ENCODE data around the gene SVBP.
"Not testable (repeated sequence)": the region's sequence is repeated elsewhere in the genome, so short reads cannot be mapped to it uniquely, and the experiment has no call there.

SVBP gene, protein sequence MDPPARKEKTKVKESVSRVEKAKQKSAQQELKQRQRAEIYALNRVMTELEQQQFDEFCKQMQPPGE
- total RNA-seq: 8.8 to 11.8 (median 11.1) reads per million in 3 donors

DNA sequence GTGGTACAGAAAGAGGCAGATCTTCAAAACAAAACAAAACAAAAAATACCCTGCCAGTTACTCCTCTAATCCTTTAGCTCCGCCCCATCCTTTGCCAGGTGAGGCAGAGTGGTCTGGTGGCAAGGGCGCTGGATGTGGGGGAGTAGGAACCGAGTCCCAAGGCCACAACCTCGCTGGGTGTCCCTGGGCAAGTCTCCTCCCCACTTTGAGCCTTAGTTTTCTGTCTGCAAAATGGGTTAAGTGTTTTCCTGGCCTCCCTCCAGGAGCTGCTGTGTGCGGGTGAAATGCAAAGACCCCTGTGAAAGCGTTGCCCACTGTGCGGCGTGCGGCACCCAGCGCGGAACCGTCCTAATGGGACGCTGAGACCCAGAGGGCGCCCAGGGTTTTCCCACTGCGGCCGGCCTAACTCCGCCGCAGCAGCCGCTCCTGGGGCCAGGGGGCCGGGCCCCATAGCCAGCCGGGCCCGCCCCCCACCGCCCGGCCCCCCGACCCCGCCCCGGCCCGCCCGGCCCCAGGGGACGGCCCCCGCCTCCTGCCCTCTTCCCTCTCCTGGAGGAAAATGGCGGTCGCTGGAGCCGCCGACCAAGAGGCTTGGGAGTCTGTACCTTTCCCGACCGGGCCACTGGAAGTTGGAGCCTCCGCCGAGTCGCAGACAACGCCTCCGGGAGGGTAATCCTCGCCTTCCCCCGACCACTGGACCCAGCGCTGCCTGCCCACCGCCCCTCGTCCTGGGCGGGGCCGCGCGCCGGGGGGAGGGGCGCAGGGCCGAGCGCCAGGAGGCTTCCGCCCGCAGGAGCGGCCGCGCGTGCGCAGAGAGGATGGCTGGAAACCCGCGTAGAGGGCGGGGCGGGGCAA is at the start of gene SVBP, which contains the start of gene ERMAP:
Gene SVBP, minus strand, starts transcription at position 813 of the 855 bp plus-strand sequence. CDS start 853 bp downstream, outside the sequence.
Gene ERMAP, plus strand, starts transcription at position 538 of the 855 bp plus-strand sequence. CDS start 13,327 bp downstream, outside the sequence.
- Histone ChIP-seq H3K9me3 (ENCODE audit: control insufficient read depth, low read length) (no peaks in the 10 kb centered on the region), H3K4me1 (ENCODE audit: control insufficient read depth, insufficient read depth, low read length, poor library complexity, severe bottlenecking) (peaks cover 16% of the 10 kb centered on the region), H3K27ac (ENCODE audit: insufficient read depth, low read length, poor library complexity, severe bottlenecking) (peak within 1 kb of the TSS; percentile 92), H3K36me3 (ENCODE audit: control insufficient read depth, insufficient read depth, low read length) (no peaks in the 10 kb centered on the region), H3K27me3 (replicated peaks; ENCODE audit: control insufficient read depth, insufficient read depth, low read length, poor library complexity, severe bottlenecking) (no peaks in the 10 kb centered on the region), H3K4me3 (ENCODE audit: insufficient read depth, low read depth, low read length, poor library complexity, severe bottlenecking) (peak within 1 kb of the TSS; percentile 94)
- DNase-seq: peak; percentile 90 to 92 (median 92)

DNA sequence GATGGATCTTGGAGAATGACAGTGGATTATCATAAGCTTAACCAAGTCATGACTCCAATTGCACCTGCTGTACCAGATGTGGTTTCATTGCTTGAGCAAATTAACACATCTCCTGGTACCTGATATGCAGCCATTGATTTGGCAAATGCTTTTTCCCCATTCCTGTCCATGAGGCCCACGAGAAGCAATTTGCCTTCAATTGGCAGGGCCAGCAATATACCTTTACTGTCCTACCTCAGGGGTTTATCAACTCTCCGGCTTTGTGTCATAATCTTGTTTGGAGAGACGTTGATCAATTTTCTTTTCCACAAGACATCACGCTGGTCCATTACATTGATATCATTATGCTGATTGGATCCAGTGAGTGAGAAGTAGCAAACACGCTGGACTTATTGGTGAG is 49.4 kb upstream of the SVBP start:
- H3K27ac ChIP-seq (ENCODE audit: insufficient read depth, low read length, poor library complexity, severe bottlenecking): no peak overlapping the region
- no peak for DNase-seq
- H3K4me3 ChIP-seq (ENCODE audit: insufficient read depth, low read depth, low read length, poor library complexity, severe bottlenecking): no peak overlapping the region
- H3K4me1 ChIP-seq (ENCODE audit: control insufficient read depth, insufficient read depth, low read length, poor library complexity, severe bottlenecking): no peaks in the 10 kb centered on the region
- H3K36me3 ChIP-seq (ENCODE audit: control insufficient read depth, insufficient read depth, low read length): no peaks in the 10 kb centered on the region
- no peaks in the 10 kb centered on the region for H3K27me3 ChIP-seq (replicated peaks; ENCODE audit: control insufficient read depth, insufficient read depth, low read length, poor library complexity, severe bottlenecking)
- no peaks in the 10 kb centered on the region for H3K9me3 ChIP-seq (ENCODE audit: control insufficient read depth, low read length)

DNA sequence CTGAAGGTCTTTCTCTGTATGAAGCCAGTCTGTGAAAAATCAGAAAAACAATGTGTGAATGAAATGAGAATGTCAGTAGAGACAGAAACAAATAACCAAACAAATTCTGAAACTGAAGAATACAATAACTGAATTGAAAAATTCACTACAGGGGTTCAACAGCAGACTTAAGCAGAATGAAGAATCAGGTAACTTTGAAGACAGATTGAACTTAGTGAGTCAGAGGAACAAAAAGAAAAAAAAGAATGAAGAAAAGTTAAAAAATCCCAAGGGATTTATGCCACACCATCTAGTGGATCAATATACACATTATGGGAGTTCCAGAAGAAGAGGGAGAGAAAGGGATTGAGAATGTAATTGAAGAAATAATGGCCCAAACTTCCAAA is 43.8 kb upstream of the SVBP start:
- Histone ChIP-seq H3K27ac (ENCODE audit: insufficient read depth, low read length, poor library complexity, severe bottlenecking) (no peak overlapping the region), H3K4me1 (ENCODE audit: control insufficient read depth, insufficient read depth, low read length, poor library complexity, severe bottlenecking) (no peaks in the 10 kb centered on the region), H3K9me3 (ENCODE audit: control insufficient read depth, low read length) (peaks cover 3% of the 10 kb centered on the region), H3K4me3 (ENCODE audit: insufficient read depth, low read depth, low read length, poor library complexity, severe bottlenecking) (no peak overlapping the region), H3K36me3 (ENCODE audit: control insufficient read depth, insufficient read depth, low read length) (no peaks in the 10 kb centered on the region), H3K27me3 (replicated peaks; ENCODE audit: control insufficient read depth, insufficient read depth, low read length, poor library complexity, severe bottlenecking) (no peaks in the 10 kb centered on the region)
- no peak for DNase-seq

DNA sequence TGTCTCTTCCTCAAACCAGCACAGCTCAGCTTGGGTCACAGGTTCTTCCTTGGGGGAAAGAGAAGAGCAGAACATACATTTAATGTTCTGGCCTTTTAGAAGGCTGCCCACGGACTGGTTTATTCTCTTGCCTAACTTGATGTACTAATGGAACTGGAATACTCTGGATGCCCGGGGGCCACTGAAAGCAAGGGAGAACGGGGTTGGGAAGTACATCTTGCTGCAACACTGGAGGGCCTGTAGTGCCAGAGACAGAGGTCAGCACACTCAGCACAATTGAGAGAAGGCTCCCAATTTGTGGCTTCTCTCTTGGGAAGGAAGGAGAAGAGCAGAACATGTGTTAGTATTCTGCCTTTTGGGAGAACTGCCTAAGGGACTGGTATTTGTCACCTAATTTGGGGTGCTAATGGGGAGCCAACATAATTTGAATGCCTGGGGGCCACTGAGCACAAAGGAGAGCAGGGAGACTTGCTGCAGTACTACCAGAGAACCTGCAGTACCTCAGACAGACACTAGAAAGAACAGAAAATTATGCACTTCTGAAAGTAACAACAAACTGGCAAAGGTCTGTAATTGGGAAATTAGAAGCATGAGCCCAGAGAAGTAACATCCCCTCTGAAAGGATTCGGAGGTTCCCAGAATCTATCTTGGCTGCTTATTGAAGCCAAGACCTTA is 43.3 kb upstream of the SVBP start:
- DNase-seq: no peak
- no peaks in the 10 kb centered on the region for H3K4me1 ChIP-seq (ENCODE audit: control insufficient read depth, insufficient read depth, low read length, poor library complexity, severe bottlenecking)
- no peak overlapping the region for H3K27ac ChIP-seq (ENCODE audit: insufficient read depth, low read length, poor library complexity, severe bottlenecking)
- no peaks in the 10 kb centered on the region for H3K27me3 ChIP-seq (replicated peaks; ENCODE audit: control insufficient read depth, insufficient read depth, low read length, poor library complexity, severe bottlenecking)
- no peak overlapping the region for H3K4me3 ChIP-seq (ENCODE audit: insufficient read depth, low read depth, low read length, poor library complexity, severe bottlenecking)
- peaks cover 3% of the 10 kb centered on the region for H3K9me3 ChIP-seq (ENCODE audit: control insufficient read depth, low read length)
- no peaks in the 10 kb centered on the region for H3K36me3 ChIP-seq (ENCODE audit: control insufficient read depth, insufficient read depth, low read length)

DNA sequence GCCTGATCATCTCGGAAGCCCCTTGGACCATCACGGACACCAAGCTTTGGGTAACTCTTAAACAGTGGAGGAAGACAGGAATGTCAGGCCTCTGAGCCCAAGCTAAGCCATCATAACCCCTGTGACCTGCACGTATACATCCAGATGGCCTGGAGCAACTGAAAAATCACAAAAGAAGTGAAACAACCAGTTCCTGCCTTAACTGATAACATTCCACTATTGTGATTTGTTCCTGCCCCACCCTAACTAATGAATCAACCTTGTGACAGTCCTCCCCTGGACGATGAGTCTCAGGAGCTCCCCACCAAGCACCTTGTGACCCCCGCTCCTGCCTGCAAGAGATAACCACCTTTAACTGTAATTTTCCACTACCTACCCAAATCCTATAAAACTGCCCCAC is 42.2 kb upstream of the SVBP start:
- H3K36me3 ChIP-seq (ENCODE audit: control insufficient read depth, insufficient read depth, low read length); H3K27ac ChIP-seq (ENCODE audit: insufficient read depth, low read length, poor library complexity, severe bottlenecking); H3K4me1 ChIP-seq (ENCODE audit: control insufficient read depth, insufficient read depth, low read length, poor library complexity, severe bottlenecking); H3K4me3 ChIP-seq (ENCODE audit: insufficient read depth, low read depth, low read length, poor library complexity, severe bottlenecking); H3K27me3 ChIP-seq (replicated peaks; ENCODE audit: control insufficient read depth, insufficient read depth, low read length, poor library complexity, severe bottlenecking); H3K9me3 ChIP-seq (ENCODE audit: control insufficient read depth, low read length); DNase-seq: not testable (repeated sequence)

DNA sequence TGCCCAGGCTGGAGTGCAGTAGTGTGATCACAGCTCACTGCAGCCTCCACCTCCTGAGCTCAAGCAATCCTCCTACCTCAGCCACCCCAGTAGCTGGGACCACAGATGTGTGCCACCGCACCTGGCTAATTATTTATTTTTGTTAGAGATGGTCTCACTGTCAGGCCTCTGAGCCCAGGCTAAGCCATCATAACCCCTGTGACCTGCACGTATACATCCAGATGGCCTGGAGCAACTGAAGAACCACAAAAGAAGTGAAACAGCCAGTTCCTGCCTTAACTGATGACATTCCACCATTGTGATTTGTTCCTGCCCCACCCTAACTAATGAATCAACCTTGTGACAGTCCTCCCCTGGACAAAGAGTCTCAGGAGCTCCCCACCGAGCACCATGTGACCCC is 39.4 kb upstream of the SVBP start:
- not testable (repeated sequence) for H3K27ac ChIP-seq (ENCODE audit: insufficient read depth, low read length, poor library complexity, severe bottlenecking); H3K27me3 ChIP-seq (replicated peaks; ENCODE audit: control insufficient read depth, insufficient read depth, low read length, poor library complexity, severe bottlenecking); H3K9me3 ChIP-seq (ENCODE audit: control insufficient read depth, low read length); H3K4me3 ChIP-seq (ENCODE audit: insufficient read depth, low read depth, low read length, poor library complexity, severe bottlenecking); H3K4me1 ChIP-seq (ENCODE audit: control insufficient read depth, insufficient read depth, low read length, poor library complexity, severe bottlenecking); H3K36me3 ChIP-seq (ENCODE audit: control insufficient read depth, insufficient read depth, low read length); DNase-seq

DNA sequence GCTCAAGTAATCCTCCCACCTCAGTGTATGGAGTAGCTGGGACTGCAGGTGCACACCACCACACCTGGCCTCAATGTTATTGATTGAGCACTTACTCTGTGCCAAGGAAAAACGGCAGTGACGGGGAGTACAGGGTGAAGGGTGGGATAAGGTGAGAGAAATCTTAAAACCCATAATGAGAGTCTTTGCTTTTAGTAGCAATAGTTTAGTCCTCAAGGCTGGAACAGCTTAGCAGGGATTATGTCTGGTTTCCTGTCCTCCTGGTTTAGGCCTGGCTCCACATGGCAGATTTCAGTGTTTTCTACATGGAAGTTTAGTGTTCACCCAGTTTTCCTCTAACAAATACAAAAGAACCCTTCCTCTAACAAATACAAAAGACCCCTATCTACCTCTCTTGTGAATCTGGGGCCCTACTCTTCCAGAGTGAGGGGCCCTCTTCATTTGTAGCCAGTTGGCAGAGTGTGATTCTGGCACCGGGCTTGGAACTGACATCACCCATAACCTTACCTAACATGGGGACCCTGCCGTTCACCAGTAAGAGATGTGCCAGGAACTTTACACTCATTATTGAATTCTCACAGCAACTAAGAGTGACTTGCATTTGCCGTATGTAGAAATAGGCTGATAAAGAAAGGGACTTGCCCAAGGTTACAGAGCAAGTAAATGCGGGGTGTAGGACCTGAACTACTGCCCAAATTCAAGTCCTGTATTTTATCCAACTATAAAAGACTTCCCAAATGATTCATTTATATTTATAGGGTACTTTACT is 36.1 kb upstream of the SVBP start:
- DNase-seq: no peak
- H3K27me3 ChIP-seq (replicated peaks; ENCODE audit: control insufficient read depth, insufficient read depth, low read length, poor library complexity, severe bottlenecking): no peaks in the 10 kb centered on the region
- no peak overlapping the region for H3K4me3 ChIP-seq (ENCODE audit: insufficient read depth, low read depth, low read length, poor library complexity, severe bottlenecking)
- no peaks in the 10 kb centered on the region for H3K4me1 ChIP-seq (ENCODE audit: control insufficient read depth, insufficient read depth, low read length, poor library complexity, severe bottlenecking)
- no peaks in the 10 kb centered on the region for H3K9me3 ChIP-seq (ENCODE audit: control insufficient read depth, low read length)
- H3K36me3 ChIP-seq (ENCODE audit: control insufficient read depth, insufficient read depth, low read length): peaks cover 11% of the 10 kb centered on the region
- H3K27ac ChIP-seq (ENCODE audit: insufficient read depth, low read length, poor library complexity, severe bottlenecking): no peak overlapping the region

DNA sequence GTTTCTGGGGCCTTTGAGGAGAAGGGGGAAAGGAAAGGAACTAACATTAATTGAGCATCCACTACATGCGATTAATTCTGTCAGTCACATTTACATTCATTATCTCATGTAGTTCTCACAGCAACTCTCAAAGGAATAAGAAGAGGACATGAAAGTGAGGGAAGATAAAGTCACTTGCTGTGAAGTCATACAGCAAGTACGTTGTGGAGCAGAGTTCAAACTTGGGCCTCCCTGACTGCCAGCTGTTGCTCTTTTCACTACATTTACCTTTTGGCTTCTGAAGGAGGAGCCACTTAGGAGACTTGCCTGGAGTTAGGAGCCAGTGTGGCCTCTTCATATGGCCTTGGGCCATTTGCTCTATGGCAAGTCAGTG is 35.4 kb upstream of the SVBP start:
- H3K4me1 ChIP-seq (ENCODE audit: control insufficient read depth, insufficient read depth, low read length, poor library complexity, severe bottlenecking): no peaks in the 10 kb centered on the region
- H3K27me3 ChIP-seq (replicated peaks; ENCODE audit: control insufficient read depth, insufficient read depth, low read length, poor library complexity, severe bottlenecking): no peaks in the 10 kb centered on the region
- H3K27ac ChIP-seq (ENCODE audit: insufficient read depth, low read length, poor library complexity, severe bottlenecking): no peak overlapping the region
- H3K36me3 ChIP-seq (ENCODE audit: control insufficient read depth, insufficient read depth, low read length): peaks cover 11% of the 10 kb centered on the region
- DNase-seq: no peak
- H3K4me3 ChIP-seq (ENCODE audit: insufficient read depth, low read depth, low read length, poor library complexity, severe bottlenecking): no peak overlapping the region
- no peaks in the 10 kb centered on the region for H3K9me3 ChIP-seq (ENCODE audit: control insufficient read depth, low read length)

DNA sequence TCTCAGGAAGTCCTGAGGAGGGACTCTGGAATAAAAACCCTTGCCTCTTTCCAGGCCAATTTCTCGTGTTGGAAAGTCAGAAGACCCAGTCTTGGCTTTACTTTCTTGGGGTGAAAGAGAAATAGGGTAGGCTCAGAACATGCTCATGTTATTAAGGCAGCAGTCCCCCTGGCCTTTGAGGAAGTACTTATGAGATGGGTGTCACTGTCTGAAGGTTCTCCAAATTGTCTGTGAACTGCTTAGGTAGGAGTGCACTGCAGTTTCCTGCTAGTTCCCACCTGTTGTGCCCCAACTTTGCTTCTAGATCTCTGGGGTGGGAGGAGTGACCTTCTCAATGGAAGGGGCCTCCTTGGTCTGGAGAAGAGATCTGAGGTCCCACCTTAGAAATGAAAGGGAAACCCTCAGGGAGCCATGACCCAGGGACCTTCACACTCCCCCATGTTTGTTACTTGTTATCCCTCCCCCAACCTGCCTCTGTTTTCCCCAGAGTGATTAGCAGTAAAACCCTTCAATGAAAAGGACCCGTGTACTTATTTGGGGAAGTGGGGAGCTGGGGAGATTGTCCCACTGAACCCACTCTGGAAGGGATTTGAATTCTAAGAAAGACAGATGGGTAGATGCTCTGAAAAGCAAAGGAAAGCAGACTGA is 34.9 kb upstream of the SVBP start:
- Histone ChIP-seq H3K4me1 (ENCODE audit: control insufficient read depth, insufficient read depth, low read length, poor library complexity, severe bottlenecking) (peaks cover 4% of the 10 kb centered on the region), H3K9me3 (ENCODE audit: control insufficient read depth, low read length) (no peaks in the 10 kb centered on the region), H3K36me3 (ENCODE audit: control insufficient read depth, insufficient read depth, low read length) (peaks cover 11% of the 10 kb centered on the region), H3K27ac (ENCODE audit: insufficient read depth, low read length, poor library complexity, severe bottlenecking) (no peak overlapping the region), H3K27me3 (replicated peaks; ENCODE audit: control insufficient read depth, insufficient read depth, low read length, poor library complexity, severe bottlenecking) (no peaks in the 10 kb centered on the region), H3K4me3 (ENCODE audit: insufficient read depth, low read depth, low read length, poor library complexity, severe bottlenecking) (no peak overlapping the region)
- no peak for DNase-seq

Data from effector memory CD4-positive, alpha-beta T cell (primary cell).